NCI-H1694 treated with DMSO at 0.1 percent for 48 hours (cell line): Measurements from ENCODE around the gene PRDM4.
A peak's percentile ranks its signal among the peaks of the same experiment; 100 is the strongest.

ENCODE experiments used
- DNase-seq: peaks from one replicate; lab custom pipeline; 2025; lab: John Stamatoyannopoulos, UW

Gene PRDM4

GRCh38 chr12:107760809-107761501, at the start of gene PRDM4:
Gene PRDM4, minus strand, starts transcription at chr12:107761137. Its CDS starts 622 bp downstream, at chr12:107760515.
- peak; percentile 69 for DNase-seq

GRCh38 chr12:107807471-107808150, 46.7 kb upstream of the PRDM4 start:
- DNase-seq = no peak

- DNase-seq = no peak
Measured at GRCh38 chr12:107805488-107806180, 44.7 kb upstream of the PRDM4 start.

GRCh38 chr12:107803092-107803491, 42.2 kb upstream of the PRDM4 start:
- DNase-seq = no peak

- DNase-seq = no peak
Measured at GRCh38 chr12:107801150-107801549, 40.2 kb upstream of the PRDM4 start.

- no peak for DNase-seq
Measured at GRCh38 chr12:107798580-107798979, 37.6 kb upstream of the PRDM4 start.

GRCh38 chr12:107794451-107794850, 33.5 kb upstream of the PRDM4 start:
- DNase-seq = no peak

GRCh38 chr12:107791465-107792089, 30.6 kb upstream of the PRDM4 start:
- DNase-seq = no peak

GRCh38 chr12:107788690-107789458, 27.9 kb upstream of the PRDM4 start:
- DNase-seq = no peak

GRCh38 chr12:107788281-107788680, 27.3 kb upstream of the PRDM4 start:
- no peak for DNase-seq

- no peak for DNase-seq
Measured at GRCh38 chr12:107783406-107784376, 22.8 kb upstream of the PRDM4 start.

- no peak for DNase-seq
Measured at GRCh38 chr12:107782067-107782466, 21.1 kb upstream of the PRDM4 start.

- no peak for DNase-seq
Measured at GRCh38 chr12:107780298-107780697, 19.4 kb upstream of the PRDM4 start.

- DNase-seq = no peak
Measured at GRCh38 chr12:107779077-107779831, 18.3 kb upstream of the PRDM4 start.

- DNase-seq = no peak
Measured at GRCh38 chr12:107778383-107779025, 17.6 kb upstream of the PRDM4 start.

- DNase-seq = no peak
Measured at GRCh38 chr12:107776171-107776570, 15.2 kb upstream of the PRDM4 start.

GRCh38 chr12:107775093-107775721, 14.3 kb upstream of the PRDM4 start:
- DNase-seq = no peak

- DNase-seq = no peak
Measured at GRCh38 chr12:107774349-107775029, 13.6 kb upstream of the PRDM4 start, which contains the start of gene ASCL4. Gene ASCL4, plus strand, starts transcription at chr12:107774704. Its CDS starts 515 bp downstream, at chr12:107775219.
